Hepatocyte (in vitro differentiated cells): ENCODE measurements around the gene DISC1. TPM values are rescaled to one million over a fixed set of nuclear protein-coding genes. Genes with fewer than 3 reads are reported as not detected.
A peak's percentile ranks its signal among the peaks of the same experiment; 100 is the strongest.

ENCODE experiments used
- DNase-seq: peaks from one replicate; pipeline ENCODE4 v3.0.0-alpha.2; 2016; ENCODE audit warnings: low spot score
- H2AFZ ChIP-seq: fragments of 200-600 bp; sonication (generic); 2 replicates; pipeline ENCODE4 v1.6.0; 2016; ENCODE audit warnings: antibody characterized with exemption, mild to moderate bottlenecking
- H3K27ac ChIP-seq: fragments of 200-600 bp; sonication (generic); 2 replicates; pipeline ENCODE4 v1.5.1; 2016; ENCODE audit warnings: mild to moderate bottlenecking
- H3K27me3 ChIP-seq: fragments of 200-600 bp; sonication (generic); 2 replicates; pipeline ENCODE4 v1.6.1; 2016
- H3K36me3 ChIP-seq: fragments of 200-600 bp; sonication (generic); replicated peaks from 2 replicates; pipeline ENCODE4 v1.5.1; 2016; ENCODE audit warnings: low read depth; ENCODE audit not compliant: insufficient read depth
- H3K4me1 ChIP-seq: fragments of 200-600 bp; sonication (generic); 2 replicates; pipeline ENCODE4 v1.5.1; 2016; ENCODE audit warnings: mild to moderate bottlenecking, moderate library complexity; ENCODE audit not compliant: insufficient read depth
- H3K4me2 ChIP-seq: fragments of 200-600 bp; sonication (generic); 2 replicates; pipeline ENCODE4 v1.6.0; 2016
- H3K4me3 ChIP-seq: fragments of 200-600 bp; sonication (generic); 2 replicates; pipeline ENCODE4 v1.5.1; 2016; ENCODE audit warnings: mild to moderate bottlenecking
- H3K79me2 ChIP-seq: fragments of 200-600 bp; sonication (generic); 2 replicates; pipeline ENCODE4 v1.6.0; 2017; ENCODE audit warnings: mild to moderate bottlenecking
- H3K9me2 ChIP-seq: fragments of 200-600 bp; sonication (generic); replicated peaks from 2 replicates; pipeline ENCODE4 v1.6.0; 2017; ENCODE audit warnings: mild to moderate bottlenecking; ENCODE audit not compliant: insufficient read depth
- H3K9me3 ChIP-seq: fragments of 200-600 bp; sonication (generic); 2 replicates; pipeline ENCODE4 v1.5.1; 2016; ENCODE audit warnings: low read depth, mild to moderate bottlenecking
- H4K20me1 ChIP-seq: fragments of 200-600 bp; sonication (generic); 2 replicates; pipeline ENCODE4 v1.6.0; 2016; ENCODE audit warnings: mild to moderate bottlenecking; ENCODE audit not compliant: insufficient read depth, poor library complexity, severe bottlenecking
- EZH2 ChIP-seq: fragments of 200-600 bp; sonication (generic); IDR thresholded peaks from 2 replicates; pipeline ENCODE4 v1.6.1; 2016; ENCODE audit warnings: antibody characterized with exemption, mild to moderate bottlenecking, borderline replicate concordance
- EZH2phosphoT487 ChIP-seq: fragments of 200-600 bp; sonication (generic); IDR thresholded peaks from one replicate; pipeline ENCODE4 v1.6.1; 2018; ENCODE audit warnings: antibody characterized with exemption, mild to moderate bottlenecking, low read depth, moderate library complexity; ENCODE audit not compliant: unreplicated experiment, severe bottlenecking
- WGBS: methylation state at CpG from one replicate; pipeline ENCODE4 v1.1.6; 2016; ENCODE audit warnings: low lambda C conversion rate; ENCODE audit errors: missing lambda C conversion rate; 5-methylcytosine and 5-hydroxymethylcytosine counted together
- polyA plus RNA-seq: library from polyadenylated mRNA; unstranded; fragments of >200 nt; fragmentation: Nextera tagmentation; extraction: Ambion mirVana; gene quantifications from 2 replicates; pipeline ENCODE4 v1.2.1, GENCODE V29; 2016
- total RNA-seq: library from RNA; depleted of rRNA; stranded (reverse); fragments of >200 nt; gene quantifications from 2 replicates; pipeline ENCODE4 v1.2.3, GENCODE V29; 2014
- TF ChIP-seq, protein P1 (sequence below): fragments of 200-600 bp; sonication (generic); IDR thresholded peaks from 2 replicates; pipeline ENCODE4 v1.5.1; 2016; ENCODE audit warnings: antibody characterized with exemption, mild to moderate bottlenecking; ENCODE audit not compliant: poor library complexity

DISC1 gene
- total and polyA plus RNA-seq, 2 experiments from 2014 or later = 3.0 to 4.7 TPM

DNA sequence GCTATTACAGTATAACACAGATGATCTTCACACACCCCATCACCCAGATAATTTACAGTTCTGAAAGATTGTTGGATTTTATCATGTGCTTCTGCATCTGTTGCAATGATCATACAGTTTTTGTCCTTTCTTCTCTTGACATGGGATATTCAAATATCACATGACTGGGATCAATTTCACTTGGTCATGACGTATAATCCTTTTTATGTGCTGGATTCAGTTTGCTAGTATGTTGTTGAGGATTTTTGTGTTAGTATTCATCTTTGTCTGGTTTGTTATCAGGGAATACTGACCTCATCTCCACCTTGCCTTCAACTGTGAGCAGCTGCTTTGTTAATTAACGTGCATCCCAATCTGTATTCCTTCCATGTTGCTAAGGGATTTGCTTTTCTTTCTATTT, 44.7 kb upstream of the DISC1 start:
- no peak for DNase-seq
- Histone ChIP-seq H4K20me1 (no peaks in the 10 kb centered on the region), H3K9me2 (no peaks in the 10 kb centered on the region), H3K36me3 (no peaks in the 10 kb centered on the region), H2AFZ (no peak overlapping the region), H3K9me3 (no peaks in the 10 kb centered on the region), H3K79me2 (no peaks in the 10 kb centered on the region), H3K4me2 (no peak overlapping the region), H3K27me3 (no peaks in the 10 kb centered on the region), H3K4me1 (no peaks in the 10 kb centered on the region), H3K4me3 (no peak overlapping the region), H3K27ac (no peak overlapping the region)
- 81% methylated on average over 2 of the region's 2 CpGs for WGBS
- TF ChIP-seq, protein P1, sequence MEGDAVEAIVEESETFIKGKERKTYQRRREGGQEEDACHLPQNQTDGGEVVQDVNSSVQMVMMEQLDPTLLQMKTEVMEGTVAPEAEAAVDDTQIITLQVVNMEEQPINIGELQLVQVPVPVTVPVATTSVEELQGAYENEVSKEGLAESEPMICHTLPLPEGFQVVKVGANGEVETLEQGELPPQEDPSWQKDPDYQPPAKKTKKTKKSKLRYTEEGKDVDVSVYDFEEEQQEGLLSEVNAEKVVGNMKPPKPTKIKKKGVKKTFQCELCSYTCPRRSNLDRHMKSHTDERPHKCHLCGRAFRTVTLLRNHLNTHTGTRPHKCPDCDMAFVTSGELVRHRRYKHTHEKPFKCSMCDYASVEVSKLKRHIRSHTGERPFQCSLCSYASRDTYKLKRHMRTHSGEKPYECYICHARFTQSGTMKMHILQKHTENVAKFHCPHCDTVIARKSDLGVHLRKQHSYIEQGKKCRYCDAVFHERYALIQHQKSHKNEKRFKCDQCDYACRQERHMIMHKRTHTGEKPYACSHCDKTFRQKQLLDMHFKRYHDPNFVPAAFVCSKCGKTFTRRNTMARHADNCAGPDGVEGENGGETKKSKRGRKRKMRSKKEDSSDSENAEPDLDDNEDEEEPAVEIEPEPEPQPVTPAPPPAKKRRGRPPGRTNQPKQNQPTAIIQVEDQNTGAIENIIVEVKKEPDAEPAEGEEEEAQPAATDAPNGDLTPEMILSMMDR = no peak
- TF ChIP-seq EZH2 = no peak
- no peak for TF ChIP-seq EZH2phosphoT487

DNA sequence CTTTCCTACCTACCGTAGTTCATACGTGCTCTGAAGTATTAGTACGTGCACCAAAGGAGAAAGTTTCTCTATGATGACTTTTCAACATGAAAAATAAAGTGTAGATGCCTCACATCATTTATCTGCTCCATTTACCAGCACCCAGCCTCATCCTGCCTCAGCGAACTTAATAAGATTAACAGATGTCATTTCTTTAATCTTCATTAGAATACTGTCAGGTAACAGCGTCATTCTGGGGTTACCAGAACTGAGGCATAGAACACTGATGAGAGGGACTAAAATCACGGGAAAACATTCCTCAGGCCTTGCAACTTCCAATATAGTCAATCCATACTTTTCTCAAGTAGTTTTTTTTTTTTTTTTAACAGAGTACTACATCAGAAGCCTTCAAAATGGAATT, 43.2 kb upstream of the DISC1 start:
- no peaks in the 10 kb centered on the region for H3K9me2 ChIP-seq
- no peaks in the 10 kb centered on the region for H3K4me1 ChIP-seq
- H3K27me3 ChIP-seq = no peaks in the 10 kb centered on the region
- H3K79me2 ChIP-seq = no peaks in the 10 kb centered on the region
- 94% methylated on average over 6 of the region's 6 CpGs for WGBS
- no peak for DNase-seq
- H3K9me3 ChIP-seq = no peaks in the 10 kb centered on the region
- no peak overlapping the region for H2AFZ ChIP-seq
- H3K4me2 ChIP-seq = no peak overlapping the region
- no peaks in the 10 kb centered on the region for H4K20me1 ChIP-seq
- no peak overlapping the region for H3K4me3 ChIP-seq
- no peak overlapping the region for H3K27ac ChIP-seq
- no peaks in the 10 kb centered on the region for H3K36me3 ChIP-seq
- TF ChIP-seq, protein P1 = no peak
- no peak for TF ChIP-seq EZH2phosphoT487
- TF ChIP-seq EZH2 = no peak

DNA sequence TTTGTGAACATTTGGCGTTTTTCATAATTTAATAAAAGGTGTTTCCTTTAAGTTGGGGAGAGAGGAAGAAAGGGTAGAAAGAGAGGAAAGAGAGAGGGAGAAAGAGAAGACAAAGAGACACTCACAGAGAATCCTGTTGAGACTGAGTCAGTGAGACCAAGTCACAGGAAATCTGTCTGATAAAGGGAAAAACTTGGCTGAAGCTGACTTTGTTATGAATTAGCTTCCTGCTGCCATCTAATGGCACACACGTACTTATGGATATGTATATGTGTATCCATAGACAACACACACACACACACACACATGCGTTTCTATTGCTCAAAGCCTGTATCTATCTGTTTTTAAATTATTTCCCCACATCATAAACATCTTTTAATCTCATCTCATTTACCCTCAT, 42.5 kb upstream of the DISC1 start:
- H3K36me3 ChIP-seq = no peaks in the 10 kb centered on the region
- no peak overlapping the region for H3K4me2 ChIP-seq
- H2AFZ ChIP-seq = no peak overlapping the region
- no peaks in the 10 kb centered on the region for H3K9me3 ChIP-seq
- DNase-seq = peak; percentile 57
- 54% methylated on average over 3 of the region's 3 CpGs for WGBS
- no peaks in the 10 kb centered on the region for H4K20me1 ChIP-seq
- no peak for TF ChIP-seq EZH2
- no peak for TF ChIP-seq EZH2phosphoT487
- TF ChIP-seq, protein P1 = peak; percentile 40
- H3K79me2 ChIP-seq = no peaks in the 10 kb centered on the region
- H3K4me1 ChIP-seq = no peaks in the 10 kb centered on the region
- H3K4me3 ChIP-seq = no peak overlapping the region
- no peak overlapping the region for H3K27ac ChIP-seq
- H3K27me3 ChIP-seq = no peaks in the 10 kb centered on the region
- no peaks in the 10 kb centered on the region for H3K9me2 ChIP-seq

DNA sequence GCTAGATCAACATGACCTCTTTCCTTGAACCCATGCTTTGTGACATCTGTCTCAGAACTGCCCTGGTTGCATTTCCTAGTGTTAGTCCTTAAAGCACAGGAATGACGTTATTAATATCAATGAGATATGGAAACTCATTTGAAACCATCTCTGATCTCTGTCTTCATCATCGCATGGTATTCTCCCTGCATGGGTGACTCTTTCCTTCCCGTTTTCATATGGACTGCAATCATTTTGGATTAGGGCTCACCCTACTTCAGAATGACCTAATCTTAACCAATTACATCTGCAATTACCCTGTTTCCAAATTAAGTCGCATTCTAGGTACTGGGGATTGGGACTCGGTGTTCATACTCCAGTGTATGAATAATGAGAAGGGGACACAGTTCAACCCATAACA, 41.7 kb upstream of the DISC1 start:
- Histone ChIP-seq H3K27me3 (no peaks in the 10 kb centered on the region), H3K79me2 (no peaks in the 10 kb centered on the region), H3K27ac (no peak overlapping the region), H3K4me1 (no peaks in the 10 kb centered on the region), H3K36me3 (no peaks in the 10 kb centered on the region), H3K9me2 (no peaks in the 10 kb centered on the region), H3K9me3 (no peaks in the 10 kb centered on the region), H4K20me1 (no peaks in the 10 kb centered on the region), H3K4me2 (no peak overlapping the region), H3K4me3 (no peak overlapping the region), H2AFZ (no peak overlapping the region)
- WGBS = 82% methylated on average over 5 of the region's 5 CpGs
- DNase-seq = no peak
- TF ChIP-seq EZH2phosphoT487 (no peak), EZH2 (no peak)
- TF ChIP-seq, protein P1 = no peak
